ENCODE measurements around the gene TCOF1.

- TF ChIP-seq, protein P1, sequence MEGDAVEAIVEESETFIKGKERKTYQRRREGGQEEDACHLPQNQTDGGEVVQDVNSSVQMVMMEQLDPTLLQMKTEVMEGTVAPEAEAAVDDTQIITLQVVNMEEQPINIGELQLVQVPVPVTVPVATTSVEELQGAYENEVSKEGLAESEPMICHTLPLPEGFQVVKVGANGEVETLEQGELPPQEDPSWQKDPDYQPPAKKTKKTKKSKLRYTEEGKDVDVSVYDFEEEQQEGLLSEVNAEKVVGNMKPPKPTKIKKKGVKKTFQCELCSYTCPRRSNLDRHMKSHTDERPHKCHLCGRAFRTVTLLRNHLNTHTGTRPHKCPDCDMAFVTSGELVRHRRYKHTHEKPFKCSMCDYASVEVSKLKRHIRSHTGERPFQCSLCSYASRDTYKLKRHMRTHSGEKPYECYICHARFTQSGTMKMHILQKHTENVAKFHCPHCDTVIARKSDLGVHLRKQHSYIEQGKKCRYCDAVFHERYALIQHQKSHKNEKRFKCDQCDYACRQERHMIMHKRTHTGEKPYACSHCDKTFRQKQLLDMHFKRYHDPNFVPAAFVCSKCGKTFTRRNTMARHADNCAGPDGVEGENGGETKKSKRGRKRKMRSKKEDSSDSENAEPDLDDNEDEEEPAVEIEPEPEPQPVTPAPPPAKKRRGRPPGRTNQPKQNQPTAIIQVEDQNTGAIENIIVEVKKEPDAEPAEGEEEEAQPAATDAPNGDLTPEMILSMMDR (conservative IDR thresholded peaks at IDR 0.05; ENCODE audit: low read length): no peak
- TF ChIP-seq EZH2phosphoT487 (IDR thresholded peaks at IDR 0.05; ENCODE audit: borderline replicate concordance, low read depth, low read length): no peak
Observed at GRCh38 chr5:150391064-150391834, 33.8 kb downstream of the TCOF1 start.
